Measurements from ENCODE around the gene MAPKBP1. TPM values are rescaled to one million over a fixed set of nuclear protein-coding genes. Genes with fewer than 3 reads are reported as not detected.

MAPKBP1 gene
- total RNA-seq, 4 donors from 2014 or later, result 69.3 to 157 (median 81.6) TPM

DNA sequence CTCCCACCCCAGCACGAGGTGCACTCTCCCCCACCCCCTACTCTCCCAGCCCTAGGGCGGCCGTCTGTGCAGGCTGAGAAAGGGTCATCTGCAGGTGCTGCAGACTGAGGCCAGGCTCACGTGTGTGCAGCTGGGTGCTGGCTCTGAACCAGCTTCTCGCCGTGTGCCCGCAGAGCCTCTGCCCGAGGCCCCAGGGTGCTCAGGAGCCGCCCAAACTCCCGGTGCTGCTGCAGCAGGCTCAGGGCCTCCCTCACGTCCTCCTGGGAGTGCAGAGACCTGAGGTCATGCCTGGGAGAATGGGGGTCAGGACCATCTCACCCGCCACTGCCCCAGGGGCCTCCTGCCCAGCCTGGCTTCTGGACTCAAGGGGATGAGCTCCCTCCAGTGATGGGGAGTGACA is 102.4 kb downstream of the MAPKBP1 start:
- TF ChIP-seq EP300 (IDR thresholded peaks at IDR 0.05), result no peak
- TF ChIP-seq, protein P1, sequence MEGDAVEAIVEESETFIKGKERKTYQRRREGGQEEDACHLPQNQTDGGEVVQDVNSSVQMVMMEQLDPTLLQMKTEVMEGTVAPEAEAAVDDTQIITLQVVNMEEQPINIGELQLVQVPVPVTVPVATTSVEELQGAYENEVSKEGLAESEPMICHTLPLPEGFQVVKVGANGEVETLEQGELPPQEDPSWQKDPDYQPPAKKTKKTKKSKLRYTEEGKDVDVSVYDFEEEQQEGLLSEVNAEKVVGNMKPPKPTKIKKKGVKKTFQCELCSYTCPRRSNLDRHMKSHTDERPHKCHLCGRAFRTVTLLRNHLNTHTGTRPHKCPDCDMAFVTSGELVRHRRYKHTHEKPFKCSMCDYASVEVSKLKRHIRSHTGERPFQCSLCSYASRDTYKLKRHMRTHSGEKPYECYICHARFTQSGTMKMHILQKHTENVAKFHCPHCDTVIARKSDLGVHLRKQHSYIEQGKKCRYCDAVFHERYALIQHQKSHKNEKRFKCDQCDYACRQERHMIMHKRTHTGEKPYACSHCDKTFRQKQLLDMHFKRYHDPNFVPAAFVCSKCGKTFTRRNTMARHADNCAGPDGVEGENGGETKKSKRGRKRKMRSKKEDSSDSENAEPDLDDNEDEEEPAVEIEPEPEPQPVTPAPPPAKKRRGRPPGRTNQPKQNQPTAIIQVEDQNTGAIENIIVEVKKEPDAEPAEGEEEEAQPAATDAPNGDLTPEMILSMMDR (IDR thresholded peaks at IDR 0.05), result no peak
- no peak for TF ChIP-seq POLR2A (IDR thresholded peaks at IDR 0.05)
- TF ChIP-seq POLR2AphosphoS5 (IDR thresholded peaks at IDR 0.05), result no peak
- Histone ChIP-seq H3K4me1 (peaks cover 30% of the 10 kb centered on the region), H3K36me3 (no peaks in the 10 kb centered on the region), H3K4me3 (no peak overlapping the region), H3K9me3 (no peaks in the 10 kb centered on the region), H3K27me3 (peaks cover 9% of the 10 kb centered on the region), H3K27ac (no peak overlapping the region)
- no peak for DNase-seq (ENCODE audit: low spot score in 2 of 2)
- 64% methylated on average over 7 of the region's 12 CpGs for WGBS

Other genes starting within 250 kb of the MAPKBP1 start
- gene RPAP1, start 230.2 kb upstream of the MAPKBP1 start, total RNA-seq, result 10 to 100 TPM; 21.6 to 50.2 (median 44.3) TPM
- 10 to 100 TPM; 19.2 to 39.4 (median 39.0) TPM for gene TYRO3, start 215.3 kb upstream of the MAPKBP1 start, total RNA-seq
- gene MGA, start 114.1 kb upstream of the MAPKBP1 start, total RNA-seq, result 10 to 100 TPM; 21.0 to 44.7 (median 38.3) TPM
- 10 to 100 TPM; 45.4 to 88.3 (median 60.9) TPM for gene JMJD7, start 53.6 kb downstream of the MAPKBP1 start, total RNA-seq
- 100 to 1,000 TPM in 1 of 4 donors, 10 to 100 TPM in 3; 59.7 to 195 (median 73.7) TPM for gene PLA2G4B, start 64.4 kb downstream of the MAPKBP1 start, total RNA-seq
- gene SPTBN5, start 119.6 kb downstream of the MAPKBP1 start, total RNA-seq, result 1 to 10 TPM; 1.3 to 3.4 (median 2.8) TPM
- 10 to 100 TPM; 16.0 to 31.4 (median 20.9) TPM for gene EHD4, start 198.1 kb downstream of the MAPKBP1 start, total RNA-seq
- gene PLA2G4E, start 246.6 kb downstream of the MAPKBP1 start, total RNA-seq, result 100 to 1,000 TPM in 1 of 4 donors, 10 to 100 TPM in 3; 47.9 to 129 (median 60.9) TPM